NCI-H187 (cell line): ENCODE measurements around the gene CCSER2.
"Not testable (repeated sequence)": the region's sequence is repeated elsewhere in the genome, so short reads cannot be mapped to it uniquely, and the experiment has no call there.

ENCODE experiments used
- DNase-seq, 2 experiments: peaks; one replicate each; lab custom pipeline; 2025; lab: John Stamatoyannopoulos, UW

Gene CCSER2, protein sequence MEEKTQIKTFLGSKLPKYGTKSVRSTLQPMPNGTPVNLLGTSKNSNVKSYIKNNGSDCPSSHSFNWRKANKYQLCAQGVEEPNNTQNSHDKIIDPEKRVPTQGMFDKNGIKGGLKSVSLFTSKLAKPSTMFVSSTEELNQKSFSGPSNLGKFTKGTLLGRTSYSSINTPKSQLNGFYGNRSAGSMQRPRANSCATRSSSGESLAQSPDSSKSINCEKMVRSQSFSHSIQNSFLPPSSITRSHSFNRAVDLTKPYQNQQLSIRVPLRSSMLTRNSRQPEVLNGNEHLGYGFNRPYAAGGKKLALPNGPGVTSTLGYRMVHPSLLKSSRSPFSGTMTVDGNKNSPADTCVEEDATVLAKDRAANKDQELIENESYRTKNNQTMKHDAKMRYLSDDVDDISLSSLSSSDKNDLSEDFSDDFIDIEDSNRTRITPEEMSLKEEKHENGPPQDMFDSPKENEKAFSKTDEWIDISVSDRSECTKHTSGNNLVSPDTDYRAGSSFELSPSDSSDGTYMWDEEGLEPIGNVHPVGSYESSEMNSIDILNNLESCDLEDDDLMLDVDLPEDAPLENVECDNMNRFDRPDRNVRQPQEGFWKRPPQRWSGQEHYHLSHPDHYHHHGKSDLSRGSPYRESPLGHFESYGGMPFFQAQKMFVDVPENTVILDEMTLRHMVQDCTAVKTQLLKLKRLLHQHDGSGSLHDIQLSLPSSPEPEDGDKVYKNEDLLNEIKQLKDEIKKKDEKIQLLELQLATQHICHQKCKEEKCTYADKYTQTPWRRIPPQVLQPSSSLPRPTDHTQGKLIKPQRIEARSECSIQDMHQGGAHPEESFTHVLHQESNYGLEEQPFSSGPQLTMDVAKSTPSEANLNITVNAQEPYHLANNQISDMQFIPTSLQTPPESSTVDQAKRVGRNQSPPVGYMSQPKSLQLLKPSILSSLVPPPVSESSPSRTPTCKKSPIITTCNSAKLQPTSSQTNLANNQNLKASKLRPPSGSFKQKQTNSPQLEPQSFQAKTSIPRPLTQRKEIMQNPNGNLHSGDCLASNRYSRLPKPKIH

DNA sequence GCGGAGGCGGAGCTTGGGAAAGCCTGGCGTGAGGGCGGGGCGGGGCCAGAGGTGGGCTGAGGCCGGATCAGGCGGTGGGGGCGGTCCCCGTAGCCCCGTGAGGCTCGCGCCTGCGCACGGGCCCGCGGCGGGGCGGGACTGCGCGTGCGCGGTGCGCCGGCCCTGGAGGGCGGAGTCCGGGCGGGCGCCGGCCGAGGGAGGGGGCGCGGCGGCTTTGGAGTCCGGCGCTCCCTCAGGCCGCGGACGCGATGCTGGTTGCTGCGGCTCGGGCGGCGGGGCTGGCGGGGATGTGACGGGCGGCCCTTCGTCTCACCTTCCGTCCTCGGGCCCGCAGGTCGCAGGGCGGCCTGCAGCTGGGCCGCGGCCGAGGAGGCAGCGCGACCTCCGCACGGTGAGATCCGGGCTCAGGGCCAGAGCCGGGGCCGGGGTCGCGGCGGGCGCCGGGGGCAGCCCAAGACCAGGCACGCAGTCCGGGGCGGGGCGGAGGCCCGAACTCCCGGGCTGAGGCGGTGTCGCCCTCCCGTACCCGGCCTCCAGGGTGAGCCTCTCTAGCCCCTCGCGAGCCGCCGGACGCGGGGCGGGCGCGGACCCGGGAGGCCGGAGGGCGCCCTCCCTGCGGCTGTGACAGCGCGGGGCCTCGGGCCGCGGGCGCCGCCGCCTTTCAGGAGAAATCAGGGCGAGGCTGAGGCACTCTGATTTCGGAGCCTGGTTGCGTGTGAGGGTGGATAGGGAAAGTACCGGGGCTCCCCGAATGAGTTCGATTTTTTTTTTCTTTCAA lies at the start of gene CCSER2:
CCSER2 (plus strand) TSS at position 172 of the 778 bp plus-strand sequence. CDS start 42,464 bp downstream, outside the sequence.
- DNase-seq = peak; percentile 54 to 80

- DNase-seq = not testable (repeated sequence)
Observed at GRCh38 chr10:84279876-84280475, 48.4 kb upstream of the CCSER2 start.

- no peak for DNase-seq
Observed at GRCh38 chr10:84286695-84287094, 41.7 kb upstream of the CCSER2 start.

DNA sequence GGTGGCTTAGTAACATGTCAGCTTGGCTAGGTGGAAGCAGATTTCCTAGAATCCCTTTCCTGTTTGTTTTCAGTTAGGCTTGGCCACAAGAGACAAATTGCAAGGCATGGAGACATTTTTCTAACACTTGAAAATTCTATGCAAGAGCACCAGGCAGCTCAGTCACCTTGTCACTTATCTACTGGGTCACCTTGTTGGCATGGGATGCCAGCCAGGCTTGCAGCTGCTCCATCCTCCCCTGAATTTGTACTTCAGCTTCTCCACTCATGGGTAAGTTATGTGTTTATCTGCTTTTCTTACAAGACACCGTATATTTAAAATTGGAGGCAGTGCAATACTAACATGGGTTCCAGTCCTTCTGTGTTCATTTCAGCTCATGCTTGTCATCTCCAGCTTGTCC lies 40.2 kb upstream of the CCSER2 start:
- no peak for DNase-seq

GRCh38 chr10:84289521-84290200 lies 38.7 kb upstream of the CCSER2 start:
- no peak for DNase-seq

GRCh38 chr10:84290235-84290634 lies 38.2 kb upstream of the CCSER2 start:
- DNase-seq = no peak

- DNase-seq = no peak
Observed at GRCh38 chr10:84291384-84291783, 37.0 kb upstream of the CCSER2 start.

- no peak for DNase-seq
Observed at GRCh38 chr10:84292502-84292901, 35.9 kb upstream of the CCSER2 start.

DNA sequence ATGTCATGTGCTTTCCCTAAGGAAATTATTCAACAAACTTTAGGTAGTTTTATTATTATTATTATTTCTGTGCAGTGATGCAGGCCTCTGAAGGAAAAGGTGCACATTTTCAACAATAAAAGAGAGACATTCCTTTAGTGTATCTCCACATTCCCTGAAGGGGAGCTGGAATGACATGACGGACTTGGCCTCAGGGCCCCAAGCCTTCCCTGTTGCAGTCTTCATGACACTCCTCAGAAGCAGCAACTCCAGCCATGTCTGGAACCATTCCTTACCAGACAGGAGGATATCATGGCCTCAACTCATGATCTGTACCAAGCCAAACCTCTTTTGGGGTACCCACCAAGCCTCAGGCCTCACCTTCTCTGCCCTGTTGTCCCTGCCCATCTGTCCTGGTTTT lies 35.2 kb upstream of the CCSER2 start:
- no peak for DNase-seq

DNA sequence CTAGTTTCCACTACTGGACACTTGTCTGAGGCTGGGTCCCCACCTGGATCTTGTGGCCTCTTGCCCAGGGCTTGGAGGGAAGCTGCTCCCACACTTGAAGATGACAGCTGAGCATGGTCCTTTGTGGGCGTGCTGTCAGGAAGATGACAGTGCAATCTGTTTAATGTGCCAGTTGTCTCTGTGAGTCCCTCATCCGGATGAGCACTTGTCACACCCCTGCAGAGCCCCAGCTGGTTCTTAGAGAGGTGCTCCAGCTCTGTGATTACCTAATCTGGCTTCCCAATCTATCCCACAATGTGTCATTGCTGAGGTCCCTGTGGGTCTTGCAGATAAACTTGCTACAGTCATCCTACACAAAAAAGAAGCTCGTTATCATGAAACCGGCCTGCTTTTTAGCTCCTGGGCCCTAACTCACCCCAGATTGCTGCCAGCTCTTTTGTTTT lies 34.8 kb upstream of the CCSER2 start:
- no peak for DNase-seq

DNA sequence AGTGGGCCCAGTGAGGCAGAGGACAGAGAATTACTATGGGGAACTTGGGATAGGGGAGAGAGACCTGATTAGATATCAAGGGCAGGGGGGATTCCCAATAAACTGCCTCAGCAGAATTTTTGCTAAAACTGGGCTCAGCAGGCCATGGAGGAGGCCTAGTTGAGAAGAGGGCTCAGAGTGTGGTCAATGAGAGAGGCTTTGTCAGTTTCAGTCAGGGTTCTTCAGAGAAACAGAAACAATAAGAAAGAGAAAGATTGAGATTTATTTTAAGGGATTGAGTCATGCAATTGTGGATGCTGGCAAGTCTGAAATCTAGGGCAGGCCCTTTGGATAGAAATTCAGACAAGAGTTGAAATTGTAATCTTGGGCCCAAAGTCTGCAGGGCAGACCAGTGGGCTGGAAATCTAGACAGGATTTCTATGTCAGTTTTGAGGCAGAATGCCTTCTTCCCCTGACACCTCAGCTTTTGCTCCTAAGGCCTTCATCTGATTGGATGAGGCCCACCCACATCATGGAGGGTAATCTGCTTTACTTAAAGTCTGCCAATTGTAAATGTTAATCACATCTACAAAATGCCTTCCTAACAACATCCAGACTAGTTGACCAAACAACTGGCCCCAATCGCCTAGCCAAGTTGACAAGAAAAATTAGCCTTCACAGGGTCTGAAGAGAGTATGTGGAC lies 33.5 kb upstream of the CCSER2 start:
- DNase-seq = no peak

GRCh38 chr10:84296091-84296981 lies 32.1 kb upstream of the CCSER2 start:
- no peak for DNase-seq

GRCh38 chr10:84298057-84298456 lies 30.3 kb upstream of the CCSER2 start:
- DNase-seq = no peak

DNA sequence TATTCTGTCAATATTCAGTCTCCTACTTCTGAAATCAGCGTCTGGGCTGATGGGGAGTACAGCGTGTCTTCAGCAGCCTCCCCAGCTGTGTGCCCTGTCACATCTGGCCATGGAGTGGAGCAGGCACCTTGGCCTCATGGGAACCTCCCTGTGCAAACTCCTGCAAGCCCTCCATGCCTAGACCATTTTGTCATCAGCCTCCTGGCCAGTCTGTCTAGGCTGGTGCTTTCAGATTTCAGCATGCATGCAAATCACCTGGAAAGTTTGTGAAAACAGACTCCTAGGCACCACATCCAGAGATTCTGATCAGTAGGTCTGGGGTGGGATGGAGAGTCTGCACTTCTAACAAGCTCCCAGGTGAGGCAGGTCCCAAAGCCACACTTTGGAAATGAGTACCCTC lies 26.2 kb upstream of the CCSER2 start:
- no peak for DNase-seq

- DNase-seq = no peak
Observed at GRCh38 chr10:84306751-84307384, 21.5 kb upstream of the CCSER2 start.

GRCh38 chr10:84308021-84308420 lies 20.4 kb upstream of the CCSER2 start:
- DNase-seq = no peak

GRCh38 chr10:84308481-84309304 lies 19.7 kb upstream of the CCSER2 start:
- no peak for DNase-seq

DNA sequence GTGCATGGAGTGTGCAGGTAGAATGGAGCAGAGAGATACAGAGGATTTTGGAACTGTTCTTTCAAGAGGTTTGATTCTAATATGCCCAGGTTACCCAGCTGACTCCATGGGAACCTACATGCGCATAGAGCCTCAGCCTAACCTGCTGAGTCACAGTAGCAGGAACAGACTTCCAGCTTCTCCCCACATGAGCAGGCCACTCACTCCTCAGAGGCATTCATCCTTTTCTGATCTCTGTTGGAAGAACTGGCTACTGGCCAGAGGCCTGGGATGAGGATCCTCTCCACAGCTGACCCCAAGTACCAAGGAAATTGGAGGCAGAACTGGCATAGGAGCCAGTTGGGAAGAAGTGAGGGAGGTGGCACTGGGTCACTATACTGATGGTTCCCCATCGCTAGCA lies 17.9 kb upstream of the CCSER2 start:
- no peak for DNase-seq
